Uterus (tissue), 4 donors: ENCODE data around the gene NTN4. TPM values are rescaled to one million over a fixed set of nuclear protein-coding genes. Genes with fewer than 3 reads are reported as not detected.
"Not testable (repeated sequence)": the region's sequence is repeated elsewhere in the genome, so short reads cannot be mapped to it uniquely, and the experiment has no call there.

Experiments
- DNase-seq, 2 donors: peaks; one replicate each; pipeline ENCODE4 v3.0.0-alpha.2; 2019 to 2020
- H3K27ac ChIP-seq, 2 donors: fragments of 200-600 bp; sonication (generic); 1 replicate in 1 of 2; 2 replicates in 1 of 2; pipeline ENCODE4 v1.5.1; 2016 to 2018
- H3K27me3 ChIP-seq, 2 donors: fragments of 200-600 bp; sonication (generic); one replicate each; pipeline ENCODE4 v1.5.1; 2018 to 2019; ENCODE audit warnings: control low read depth in 1 of 2
- H3K36me3 ChIP-seq, 2 donors: fragments of 200-600 bp; sonication (generic); one replicate each; pipeline ENCODE4 v1.5.1; 2019; ENCODE audit warnings: control low read depth in 1 of 2
- H3K4me1 ChIP-seq, 2 donors: fragments of 200-600 bp; sonication (generic); one replicate each; pipeline ENCODE4 v1.5.1; 2018 to 2019; ENCODE audit warnings: control low read depth in 1 of 2
- H3K4me3 ChIP-seq, 2 donors: fragments of 200-600 bp; sonication (generic); 1 replicate in 1 of 2; 2 replicates in 1 of 2; pipeline ENCODE4 v1.5.1; 2018 to 2019; ENCODE audit warnings: mild to moderate bottlenecking in 1 of 2
- H3K9me3 ChIP-seq, 2 donors: fragments of 200-600 bp; sonication (generic); one replicate each; pipeline ENCODE4 v1.5.1; 2019; ENCODE audit warnings: control low read depth in 1 of 2
- POLR2A ChIP-seq, 2 donors: fragments of 450-650 bp; IDR thresholded peaks; one replicate each; pipeline ENCODE4 v1.6.1; 2016; ENCODE audit warnings: antibody characterized with exemption in 2 of 2, mild to moderate bottlenecking in 1 of 2, moderate library complexity in 1 of 2
- intact Hi-C: fragments of 100-400 bp; cut with DNase I; formaldehyde crosslinking; loops from one replicate; pipeline ENCODE4 v1.15.1; 2023; ENCODE audit warnings: low total_unique reads
- total RNA-seq, 4 donors: library from RNA; depleted of rRNA in 3 of 4; stranded (reverse); fragments of >200 nt in 3 of 4; gene quantifications; one replicate each; pipeline versions ENCODE4 v1.1.0 to v1.2.4, GENCODE V29; 2014 to 2023
- TF ChIP-seq, protein P1 (sequence below), 4 experiments: fragments of 200-600 bp in 2 of 4; fragments of 450-650 bp in 2 of 4; sonication (generic) in 2 of 4; IDR thresholded peaks; one replicate each; pipeline ENCODE4 v1.5.1; 2016 to 2019; ENCODE audit warnings: antibody characterized with exemption in 4 of 4, mild to moderate bottlenecking in 2 of 4, moderate library complexity in 1 of 4
- donor health status: DM: yes; HTN: yes; CAD: no.

NTN4 gene
- total RNA-seq, 4 donors from 2014 or later: 16.6 to 86.8 (median 28.2) TPM

DNA sequence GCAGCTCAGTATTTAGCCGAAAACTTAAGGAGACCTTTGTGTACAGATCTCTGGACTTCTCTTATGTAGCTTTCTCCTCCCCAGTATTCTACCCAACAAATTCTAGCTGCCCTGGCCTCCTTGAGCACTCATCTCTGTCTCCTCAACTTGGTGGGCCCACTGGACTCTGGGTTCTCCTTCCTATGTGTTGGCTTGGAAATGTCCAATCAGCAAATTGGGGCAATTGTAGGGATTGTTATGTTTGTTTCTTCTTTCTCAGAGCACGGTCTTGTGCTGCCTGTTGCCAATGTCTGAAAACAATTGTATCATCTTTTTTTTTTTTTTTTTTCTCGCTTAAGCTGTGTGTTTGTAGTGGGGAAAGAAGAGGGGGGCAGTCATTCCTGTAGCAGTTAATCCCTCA lies 30.2 kb downstream of the NTN4 start:
- H3K36me3 ChIP-seq: no peaks in the 10 kb centered on the region

DNA sequence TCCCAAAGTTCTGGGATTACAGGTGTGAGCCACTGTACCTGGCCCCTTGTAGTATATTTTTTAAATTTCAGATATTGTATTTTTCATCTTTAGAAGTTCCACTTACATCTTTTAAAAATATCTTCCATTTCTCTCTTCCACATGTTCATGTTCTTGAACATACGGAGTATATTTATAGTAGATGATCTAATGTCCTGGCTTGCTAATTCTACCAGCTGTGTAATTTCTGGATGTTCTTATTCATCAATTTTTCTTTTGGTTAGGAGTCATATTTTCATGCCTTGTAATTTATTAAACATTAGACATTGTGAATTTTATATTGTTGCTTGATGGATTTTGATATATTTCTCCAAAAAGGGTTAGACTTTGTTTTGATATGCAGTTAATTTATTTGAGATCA lies 30.8 kb downstream of the NTN4 start:
- DNase-seq: no peak
- Histone ChIP-seq H3K27me3 (no peaks in the 10 kb centered on the region), H3K27ac (no peak overlapping the region), H3K4me3 (no peak overlapping the region), H3K9me3 (no peaks in the 10 kb centered on the region), H3K4me1 (no peaks in the 10 kb centered on the region), H3K36me3 (no peaks in the 10 kb centered on the region)
- TF ChIP-seq, protein P1, sequence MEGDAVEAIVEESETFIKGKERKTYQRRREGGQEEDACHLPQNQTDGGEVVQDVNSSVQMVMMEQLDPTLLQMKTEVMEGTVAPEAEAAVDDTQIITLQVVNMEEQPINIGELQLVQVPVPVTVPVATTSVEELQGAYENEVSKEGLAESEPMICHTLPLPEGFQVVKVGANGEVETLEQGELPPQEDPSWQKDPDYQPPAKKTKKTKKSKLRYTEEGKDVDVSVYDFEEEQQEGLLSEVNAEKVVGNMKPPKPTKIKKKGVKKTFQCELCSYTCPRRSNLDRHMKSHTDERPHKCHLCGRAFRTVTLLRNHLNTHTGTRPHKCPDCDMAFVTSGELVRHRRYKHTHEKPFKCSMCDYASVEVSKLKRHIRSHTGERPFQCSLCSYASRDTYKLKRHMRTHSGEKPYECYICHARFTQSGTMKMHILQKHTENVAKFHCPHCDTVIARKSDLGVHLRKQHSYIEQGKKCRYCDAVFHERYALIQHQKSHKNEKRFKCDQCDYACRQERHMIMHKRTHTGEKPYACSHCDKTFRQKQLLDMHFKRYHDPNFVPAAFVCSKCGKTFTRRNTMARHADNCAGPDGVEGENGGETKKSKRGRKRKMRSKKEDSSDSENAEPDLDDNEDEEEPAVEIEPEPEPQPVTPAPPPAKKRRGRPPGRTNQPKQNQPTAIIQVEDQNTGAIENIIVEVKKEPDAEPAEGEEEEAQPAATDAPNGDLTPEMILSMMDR (IDR thresholded peaks at IDR 0.05): no peak
- no peak for TF ChIP-seq POLR2A (IDR thresholded peaks at IDR 0.05)
- intact Hi-C loops: no loop called here

More for the DNA sequence above, 30.2 kb downstream of the NTN4 start:
- no peak overlapping the region for H3K4me3 ChIP-seq
- H3K4me1 ChIP-seq: no peaks in the 10 kb centered on the region
- H3K9me3 ChIP-seq: no peaks in the 10 kb centered on the region
- no peaks in the 10 kb centered on the region for H3K27me3 ChIP-seq
- TF ChIP-seq, protein P1 (IDR thresholded peaks at IDR 0.05): no peak
- no peak for TF ChIP-seq POLR2A (IDR thresholded peaks at IDR 0.05)
- no peak for DNase-seq
- no peak overlapping the region for H3K27ac ChIP-seq
- intact Hi-C loops: no loop called here

DNA sequence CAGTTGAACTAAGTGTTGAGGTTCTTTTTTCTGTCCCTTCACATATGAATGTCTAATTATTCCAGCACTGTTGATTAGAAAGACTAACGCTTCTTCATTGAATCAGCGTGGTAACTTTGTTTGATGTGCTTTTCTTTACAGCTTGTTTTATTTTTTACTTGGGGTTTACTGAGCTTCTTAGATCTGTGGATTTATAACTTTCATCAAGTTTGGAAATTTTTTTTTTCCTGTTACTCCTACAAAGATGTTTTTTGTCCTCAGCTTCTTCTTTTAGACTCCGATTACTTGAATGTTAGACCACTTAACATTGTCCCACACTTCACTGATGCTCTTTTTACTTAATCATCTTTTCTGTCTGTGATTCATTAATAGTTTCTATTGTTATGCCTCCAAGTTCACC lies 31.5 kb downstream of the NTN4 start:
- intact Hi-C loops: no loop called here
- H3K36me3 ChIP-seq: no peaks in the 10 kb centered on the region

DNA sequence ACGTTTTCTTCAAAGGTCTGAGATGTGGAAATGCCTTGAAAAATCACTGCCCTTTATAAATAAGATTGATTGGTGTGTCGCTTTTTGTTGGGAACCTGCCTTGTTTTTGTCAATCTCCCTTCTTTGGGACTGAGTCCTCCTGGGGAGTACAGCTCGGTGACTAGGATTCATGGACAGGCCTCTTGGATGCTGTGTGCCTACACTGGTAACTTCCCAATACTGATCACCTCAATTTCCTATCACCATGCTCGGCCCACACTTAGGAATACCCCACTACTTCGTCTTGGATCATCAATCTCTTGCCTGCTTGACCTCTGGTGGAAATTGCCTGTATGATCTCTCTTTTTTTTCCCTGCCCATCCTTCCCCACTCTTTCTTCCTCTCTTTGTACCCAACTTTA lies 34.2 kb downstream of the NTN4 start:
- TF ChIP-seq, protein P1 (IDR thresholded peaks at IDR 0.05): no peak
- no peaks in the 10 kb centered on the region for H3K4me1 ChIP-seq
- intact Hi-C loops: no loop called here
- no peak for DNase-seq
- no peaks in the 10 kb centered on the region for H3K27me3 ChIP-seq
- H3K36me3 ChIP-seq: no peaks in the 10 kb centered on the region
- H3K27ac ChIP-seq: no peak overlapping the region
- H3K9me3 ChIP-seq: no peaks in the 10 kb centered on the region
- H3K4me3 ChIP-seq: no peak overlapping the region

More for the DNA sequence above, 31.5 kb downstream of the NTN4 start:
- TF ChIP-seq POLR2A (IDR thresholded peaks at IDR 0.05): no peak
- TF ChIP-seq, protein P1 (IDR thresholded peaks at IDR 0.05): no peak
- Histone ChIP-seq H3K4me1 (no peaks in the 10 kb centered on the region), H3K27ac (no peak overlapping the region), H3K9me3 (no peaks in the 10 kb centered on the region), H3K27me3 (no peaks in the 10 kb centered on the region), H3K4me3 (no peak overlapping the region)
- no peak for DNase-seq

DNA sequence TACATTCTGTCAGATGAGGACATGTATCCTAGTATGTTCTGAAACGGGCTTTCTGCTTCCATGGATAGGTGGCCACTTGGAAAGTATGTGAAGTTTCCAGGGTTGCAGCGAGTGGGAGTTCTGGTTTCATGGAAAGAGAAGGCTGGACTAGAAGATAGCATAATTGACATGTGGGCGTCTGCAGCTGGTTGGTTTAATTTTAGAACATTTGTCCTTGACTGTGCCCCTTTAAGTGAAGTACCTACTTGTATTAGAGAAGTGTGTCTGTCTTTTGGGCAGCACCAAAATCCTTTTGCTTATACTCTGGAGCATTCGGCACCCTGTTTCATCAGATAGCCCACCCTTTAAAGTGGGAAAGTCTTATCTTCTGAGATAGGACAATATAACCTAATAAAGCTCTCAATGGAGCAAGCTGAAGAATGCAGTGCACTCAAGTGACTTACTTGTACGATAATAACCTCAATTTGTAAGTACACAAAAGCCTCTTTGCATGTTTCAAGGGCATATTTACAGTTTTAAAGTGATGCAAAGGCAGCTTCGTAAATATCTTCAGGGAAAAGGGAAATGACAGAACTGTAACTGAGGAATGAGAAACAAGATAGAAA lies 35.2 kb downstream of the NTN4 start:
- Histone ChIP-seq H3K27ac (no peak overlapping the region), H3K4me3 (no peak overlapping the region), H3K27me3 (no peaks in the 10 kb centered on the region), H3K36me3 (no peaks in the 10 kb centered on the region), H3K9me3 (no peaks in the 10 kb centered on the region), H3K4me1 (no peaks in the 10 kb centered on the region)
- DNase-seq: no peak
- intact Hi-C loops: no loop called here
- TF ChIP-seq POLR2A (IDR thresholded peaks at IDR 0.05): no peak
- TF ChIP-seq, protein P1 (IDR thresholded peaks at IDR 0.05): no peak

DNA sequence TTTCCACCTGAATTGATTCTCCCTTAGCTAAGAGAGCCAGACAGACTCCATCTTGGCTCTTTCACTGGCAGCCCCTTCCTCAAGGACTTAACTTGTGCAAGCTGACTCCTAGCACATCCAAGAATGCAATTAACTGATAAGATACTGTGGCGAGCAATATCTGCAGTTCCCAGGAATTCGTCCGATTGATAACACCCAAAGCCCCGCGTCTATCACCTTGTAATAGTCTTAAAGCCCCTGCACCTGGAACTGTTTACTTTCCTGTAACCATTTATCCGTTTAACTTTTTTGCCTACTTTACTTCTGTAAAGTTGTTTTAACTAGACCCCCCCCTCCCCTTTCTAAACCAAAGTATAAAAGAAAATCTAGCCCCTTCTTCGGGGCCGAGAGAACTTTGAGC lies 44.5 kb downstream of the NTN4 start:
- H3K27ac ChIP-seq, H3K4me1 ChIP-seq, H3K4me3 ChIP-seq, H3K36me3 ChIP-seq, DNase-seq, H3K9me3 ChIP-seq, intact Hi-C loops, H3K27me3 ChIP-seq: not testable (repeated sequence)
